Duodenal mucosa (tissue), 2 donors: Measurements from ENCODE around the gene MDM1.

ENCODE experiments used
- H3K27ac ChIP-seq: one replicate; pipeline ENCODE4 v1.7.0; 2013; ENCODE audit warnings: low read depth, low read length
- H3K27me3 ChIP-seq, 2 donors: one replicate each; pipeline ENCODE4 v1.7.0; 2013; ENCODE audit warnings: low read length in 2 of 2, control low read depth in 1 of 2; ENCODE audit not compliant: insufficient read depth in 2 of 2, control insufficient read depth in 1 of 2
- H3K36me3 ChIP-seq, 2 donors: one replicate each; pipeline ENCODE4 v1.7.0; 2013; ENCODE audit warnings: low read length in 2 of 2, control low read depth in 1 of 2; ENCODE audit not compliant: insufficient read depth in 2 of 2, control insufficient read depth in 1 of 2
- H3K4me1 ChIP-seq, 2 donors: one replicate each; pipeline ENCODE4 v1.7.0; 2013; ENCODE audit warnings: low read length in 2 of 2, control low read depth in 1 of 2; ENCODE audit not compliant: insufficient read depth in 2 of 2, control insufficient read depth in 1 of 2
- H3K4me3 ChIP-seq, 2 donors: one replicate each; pipeline ENCODE4 v1.7.0; 2013; ENCODE audit warnings: low read length in 2 of 2, low read depth in 1 of 2
- H3K9ac ChIP-seq, 2 donors: one replicate each; pipeline ENCODE4 v1.7.0; 2013; ENCODE audit warnings: low read length in 2 of 2, low read depth in 1 of 2
- H3K9me3 ChIP-seq, 2 donors: one replicate each; pipeline ENCODE4 v1.7.0; 2013; ENCODE audit warnings: low read length in 2 of 2, control low read depth in 1 of 2; ENCODE audit not compliant: control insufficient read depth in 1 of 2

MDM1 gene

DNA sequence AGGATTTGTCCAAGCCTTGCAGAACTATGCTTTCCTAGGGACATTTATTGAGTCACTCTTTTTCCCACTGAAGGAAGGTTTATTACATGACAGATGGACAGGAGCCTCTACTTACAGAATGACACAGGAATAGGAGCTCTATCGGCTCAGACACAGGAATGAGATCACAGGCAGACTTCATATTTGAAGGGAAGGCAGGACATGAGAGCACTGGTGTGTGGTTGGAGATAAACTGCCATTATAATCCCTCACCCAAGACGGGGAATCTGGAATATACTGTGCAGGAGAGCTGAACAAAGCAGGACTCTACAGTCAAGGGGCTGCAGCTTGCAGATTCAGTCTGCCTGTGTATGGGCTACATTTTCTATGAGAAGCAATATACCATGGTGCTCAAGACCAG lies 51.9 kb downstream of the MDM1 start:
- Histone ChIP-seq H3K36me3 (no peaks in the 10 kb centered on the region), H3K27me3 (no peaks in the 10 kb centered on the region), H3K27ac (no peak overlapping the region), H3K9me3 (no peaks in the 10 kb centered on the region), H3K4me1 (no peaks in the 10 kb centered on the region), H3K9ac (no peak overlapping the region), H3K4me3 (no peak overlapping the region)

- no peaks in the 10 kb centered on the region for H3K4me1 ChIP-seq
- no peak overlapping the region for H3K4me3 ChIP-seq
- no peaks in the 10 kb centered on the region for H3K27me3 ChIP-seq
- H3K27ac ChIP-seq = no peak overlapping the region
- no peaks in the 10 kb centered on the region for H3K9me3 ChIP-seq
- no peaks in the 10 kb centered on the region for H3K36me3 ChIP-seq
- H3K9ac ChIP-seq = no peak overlapping the region
Measured at GRCh38 chr12:68279227-68280054, 52.7 kb downstream of the MDM1 start.

GRCh38 chr12:68276402-68276930 lies 55.7 kb downstream of the MDM1 start:
- no peaks in the 10 kb centered on the region for H3K27me3 ChIP-seq
- no peaks in the 10 kb centered on the region for H3K4me1 ChIP-seq
- no peaks in the 10 kb centered on the region for H3K9me3 ChIP-seq
- H3K4me3 ChIP-seq = no peak overlapping the region
- H3K9ac ChIP-seq = no peak overlapping the region
- H3K27ac ChIP-seq = no peak overlapping the region
- H3K36me3 ChIP-seq = no peaks in the 10 kb centered on the region

DNA sequence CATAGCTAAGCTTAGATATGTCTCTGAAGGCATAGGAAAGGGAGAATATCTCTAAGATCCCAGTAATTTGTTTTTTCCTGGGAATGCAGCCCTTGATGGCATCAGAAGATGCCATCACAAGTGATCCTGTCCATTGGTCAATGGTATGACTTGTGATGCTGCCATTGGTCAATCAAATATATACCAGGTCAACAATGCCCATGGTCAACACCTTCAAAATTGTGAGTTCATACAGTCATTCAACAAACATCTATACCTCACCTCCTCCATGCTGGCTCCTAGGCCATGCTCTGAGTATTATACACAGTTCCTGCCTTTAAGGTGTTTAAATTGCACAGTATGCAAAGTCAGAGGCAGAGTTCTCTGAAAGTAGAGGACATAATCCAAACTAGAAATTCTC lies 59.4 kb downstream of the MDM1 start:
- Histone ChIP-seq H3K27ac (no peak overlapping the region), H3K4me1 (no peaks in the 10 kb centered on the region), H3K27me3 (no peaks in the 10 kb centered on the region), H3K36me3 (no peaks in the 10 kb centered on the region), H3K9ac (no peak overlapping the region), H3K4me3 (no peak overlapping the region), H3K9me3 (no peaks in the 10 kb centered on the region)

GRCh38 chr12:68271346-68271745 lies 60.8 kb downstream of the MDM1 start:
- Histone ChIP-seq H3K9ac (no peak overlapping the region), H3K27me3 (no peaks in the 10 kb centered on the region), H3K4me1 (no peaks in the 10 kb centered on the region), H3K4me3 (no peak overlapping the region), H3K27ac (no peak overlapping the region), H3K36me3 (no peaks in the 10 kb centered on the region), H3K9me3 (no peaks in the 10 kb centered on the region)

GRCh38 chr12:68270358-68270757 lies 61.8 kb downstream of the MDM1 start:
- H3K36me3 ChIP-seq = no peaks in the 10 kb centered on the region
- no peaks in the 10 kb centered on the region for H3K4me1 ChIP-seq
- H3K9ac ChIP-seq = no peak overlapping the region
- no peak overlapping the region for H3K4me3 ChIP-seq
- H3K9me3 ChIP-seq = no peaks in the 10 kb centered on the region
- H3K27me3 ChIP-seq = no peaks in the 10 kb centered on the region
- no peak overlapping the region for H3K27ac ChIP-seq

GRCh38 chr12:68269779-68270178 lies 62.4 kb downstream of the MDM1 start:
- no peaks in the 10 kb centered on the region for H3K9me3 ChIP-seq
- H3K4me1 ChIP-seq = no peaks in the 10 kb centered on the region
- H3K36me3 ChIP-seq = no peaks in the 10 kb centered on the region
- H3K27me3 ChIP-seq = no peaks in the 10 kb centered on the region
- no peak overlapping the region for H3K4me3 ChIP-seq
- H3K9ac ChIP-seq = no peak overlapping the region
- no peak overlapping the region for H3K27ac ChIP-seq

DNA sequence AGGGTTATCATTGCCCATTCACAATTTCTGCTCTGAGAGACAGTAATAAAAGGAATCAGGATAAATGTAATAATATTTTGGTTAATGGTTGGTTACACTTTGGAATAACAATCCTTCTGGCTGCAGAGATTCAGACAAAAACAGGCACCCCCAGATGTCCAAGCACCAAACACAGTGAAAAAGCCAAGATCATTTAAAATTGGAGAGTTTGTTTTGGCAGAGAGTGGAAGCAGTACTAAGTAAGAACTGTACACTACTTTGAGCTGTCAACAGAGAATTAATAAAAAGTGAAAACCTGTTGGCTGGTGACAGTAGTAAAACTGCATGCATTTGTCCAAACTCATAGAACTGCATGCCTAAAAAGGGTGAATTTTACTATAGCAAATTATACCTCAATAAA lies 63.2 kb downstream of the MDM1 start:
- no peak overlapping the region for H3K4me3 ChIP-seq
- H3K4me1 ChIP-seq = no peaks in the 10 kb centered on the region
- no peak overlapping the region for H3K27ac ChIP-seq
- H3K36me3 ChIP-seq = no peaks in the 10 kb centered on the region
- H3K27me3 ChIP-seq = no peaks in the 10 kb centered on the region
- no peaks in the 10 kb centered on the region for H3K9me3 ChIP-seq
- H3K9ac ChIP-seq = no peak overlapping the region

DNA sequence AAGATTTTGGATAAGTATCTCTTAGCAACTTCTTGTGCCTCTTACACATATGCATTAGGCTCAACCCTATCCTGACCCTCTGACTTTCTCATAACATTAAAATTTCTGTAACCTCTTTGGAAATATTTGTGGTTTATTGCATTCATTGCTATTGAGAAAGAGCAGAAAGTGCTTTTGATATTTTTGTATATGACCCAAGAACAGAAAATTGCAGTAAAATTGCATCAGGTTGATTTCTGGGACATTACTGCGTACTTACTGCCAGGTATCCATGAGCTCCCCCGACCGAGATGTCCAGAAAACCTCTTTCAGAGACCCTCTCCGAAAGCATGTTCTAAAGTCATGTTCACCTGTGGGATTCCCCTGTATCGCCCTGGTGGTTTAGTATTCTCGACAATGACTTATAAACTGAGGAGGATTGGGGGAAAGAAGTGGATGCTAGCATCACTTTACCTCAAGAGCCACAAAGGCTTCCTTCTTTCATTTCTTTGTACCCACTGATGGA lies 64.2 kb downstream of the MDM1 start:
- H3K4me3 ChIP-seq = no peak overlapping the region
- H3K9ac ChIP-seq = no peak overlapping the region
- no peaks in the 10 kb centered on the region for H3K9me3 ChIP-seq
- H3K4me1 ChIP-seq = no peaks in the 10 kb centered on the region
- no peak overlapping the region for H3K27ac ChIP-seq
- no peaks in the 10 kb centered on the region for H3K36me3 ChIP-seq
- H3K27me3 ChIP-seq = no peaks in the 10 kb centered on the region

GRCh38 chr12:68264857-68265256 lies 67.3 kb downstream of the MDM1 start:
- H3K9ac ChIP-seq = no peak overlapping the region
- H3K36me3 ChIP-seq = no peaks in the 10 kb centered on the region
- no peaks in the 10 kb centered on the region for H3K9me3 ChIP-seq
- H3K27me3 ChIP-seq = peaks cover 0 to 2% of the 10 kb centered on the region in 2 donors
- H3K27ac ChIP-seq = no peak overlapping the region
- no peak overlapping the region for H3K4me3 ChIP-seq
- H3K4me1 ChIP-seq = no peaks in the 10 kb centered on the region
